Neuronal stem cell (in vitro differentiated cells): ENCODE measurements around the gene VPS13D.
"Not testable (repeated sequence)": the region's sequence is repeated elsewhere in the genome, so short reads cannot be mapped to it uniquely, and the experiment has no call there.

ENCODE experiments used
- DNase-seq: peaks from one replicate; pipeline ENCODE4 v3.0.0-alpha.2; 2013; ENCODE audit warnings: low spot score
- H2AFZ ChIP-seq: one replicate; pipeline ENCODE4 v1.6.1; 2013; ENCODE audit warnings: mild to moderate bottlenecking, low read length, inconsistent platforms
- H2AK5ac ChIP-seq: 2 replicates; pipeline ENCODE4 v1.6.1; 2013; ENCODE audit warnings: low read depth, mild to moderate bottlenecking, inconsistent platforms, low read length, moderate library complexity, mixed read lengths
- H2BK120ac ChIP-seq: 2 replicates; pipeline ENCODE4 v1.6.1; 2013; ENCODE audit warnings: low read depth, mild to moderate bottlenecking, inconsistent platforms, low read length, moderate library complexity, mixed read lengths
- H2BK12ac ChIP-seq: one replicate; pipeline ENCODE4 v1.6.1; 2013; ENCODE audit warnings: low read length, inconsistent platforms
- H2BK15ac ChIP-seq: 2 replicates; pipeline ENCODE4 v1.6.1; 2013; ENCODE audit warnings: mild to moderate bottlenecking, low read length, inconsistent platforms, mixed read lengths
- H2BK5ac ChIP-seq: one replicate; pipeline ENCODE4 v1.6.1; 2013; ENCODE audit warnings: inconsistent platforms, mild to moderate bottlenecking, low read length, moderate library complexity
- H3K14ac ChIP-seq: one replicate; pipeline ENCODE4 v1.6.1; 2013; ENCODE audit warnings: low read length, inconsistent platforms
- H3K18ac ChIP-seq: 2 replicates; pipeline ENCODE4 v1.6.1; 2013; ENCODE audit warnings: low read length, inconsistent platforms
- H3K23ac ChIP-seq: 2 replicates; pipeline ENCODE4 v1.6.1; 2013; ENCODE audit warnings: low read depth, mild to moderate bottlenecking, mixed read lengths, low read length, inconsistent platforms; ENCODE audit not compliant: poor library complexity
- H3K27ac ChIP-seq: replicated peaks from 3 replicates; pipeline ENCODE4 v1.5.1; 2013; ENCODE audit warnings: low read length, inconsistent platforms
- H3K27me3 ChIP-seq, 3 experiments: 2 replicates each; pipeline ENCODE4 v1.6.1; 2013; ENCODE audit warnings: low read length in 3 of 3, mild to moderate bottlenecking in 2 of 3, inconsistent platforms in 1 of 3, low read depth in 1 of 3, mixed read lengths in 1 of 3, moderate library complexity in 1 of 3; ENCODE audit not compliant: control insufficient read depth in 3 of 3, insufficient read depth in 3 of 3
- H3K36me3 ChIP-seq, 2 donors: replicated peaks in 1 of 2; 2 replicates each; pipeline ENCODE4 v1.6.1; 2013; ENCODE audit warnings: low read length in 2 of 2; ENCODE audit not compliant: control insufficient read depth in 2 of 2, insufficient read depth in 2 of 2
- H3K4ac ChIP-seq: 2 replicates; pipeline ENCODE4 v1.6.1; 2013; ENCODE audit warnings: inconsistent platforms, mild to moderate bottlenecking, low read length, moderate library complexity
- H3K4me1 ChIP-seq, 2 donors: 1 replicate in 1 of 2; 2 replicates in 1 of 2; pipeline ENCODE4 v1.6.1; 2013; ENCODE audit warnings: low read length in 2 of 2, low read depth in 1 of 2; ENCODE audit not compliant: control insufficient read depth in 2 of 2, insufficient read depth in 1 of 2
- H3K4me2 ChIP-seq: one replicate; pipeline ENCODE4 v1.6.1; 2013; ENCODE audit warnings: mild to moderate bottlenecking, low read length, inconsistent platforms; ENCODE audit not compliant: insufficient read depth, poor library complexity, severe bottlenecking
- H3K4me3 ChIP-seq, 2 donors: 2 replicates each; pipeline ENCODE4 v1.5.1; 2013; ENCODE audit warnings: low read length in 2 of 2, mild to moderate bottlenecking in 2 of 2, inconsistent platforms in 1 of 2, moderate library complexity in 1 of 2
- H3K79me1 ChIP-seq: one replicate; pipeline ENCODE4 v1.6.1; 2013; ENCODE audit warnings: low read depth, mild to moderate bottlenecking, inconsistent platforms, low read length, moderate library complexity
- H3K9ac ChIP-seq: one replicate; pipeline ENCODE4 v1.6.1; 2013; ENCODE audit warnings: mild to moderate bottlenecking, low read depth, low read length, inconsistent platforms; ENCODE audit not compliant: poor library complexity
- H3K9me3 ChIP-seq, 2 donors: replicated peaks in 1 of 2; 2 replicates each; pipeline versions ENCODE3 to v1.6.1; 2013; ENCODE audit warnings: low read length in 2 of 2, mild to moderate bottlenecking in 2 of 2, inconsistent platforms in 1 of 2, low read depth in 1 of 2, mixed read lengths in 1 of 2, moderate library complexity in 1 of 2; ENCODE audit not compliant: control insufficient read depth in 2 of 2, insufficient read depth in 1 of 2
- H4K8ac ChIP-seq: one replicate; pipeline ENCODE4 v1.6.1; 2013; ENCODE audit warnings: low read depth, mild to moderate bottlenecking, inconsistent platforms, low read length, moderate library complexity
- H4K91ac ChIP-seq: one replicate; pipeline ENCODE4 v1.6.1; 2013; ENCODE audit warnings: low read length, low read depth, mild to moderate bottlenecking, inconsistent platforms; ENCODE audit not compliant: poor library complexity
- WGBS, 2 donors: extraction: QIAGEN DNeasy Blood & Tissue Kit; methylation state at CpG; one replicate each; pipeline ENCODE4 v1.1.7; 2013; ENCODE audit warnings: missing lambda C conversion rate in 2 of 2, mixed read lengths in 1 of 2; ENCODE audit not compliant: insufficient read length in 2 of 2, insufficient replicate concordance in 1 of 2; ENCODE audit errors: extremely low coverage in 2 of 2; 5-methylcytosine and 5-hydroxymethylcytosine counted together

Gene VPS13D

DNA sequence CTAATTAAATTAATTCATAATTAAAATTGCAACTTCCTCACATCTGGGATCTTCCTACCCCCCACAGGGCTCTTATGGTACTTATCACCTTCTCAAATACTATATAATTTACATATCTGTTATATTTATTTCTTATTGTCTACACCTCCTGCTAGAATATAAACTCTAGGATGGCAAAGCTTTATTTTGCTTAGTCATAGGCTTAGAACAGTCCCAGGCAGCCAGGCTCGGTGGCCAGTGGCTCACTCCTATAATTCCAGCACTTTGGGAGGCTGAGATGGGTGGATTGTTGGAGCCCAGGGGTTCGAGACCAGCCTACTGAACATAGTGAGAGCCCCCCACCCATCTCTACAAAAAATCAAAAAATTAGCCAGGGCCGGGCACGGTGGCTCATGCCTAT, 10.0 kb upstream of the VPS13D start:
- Histone ChIP-seq H2AK5ac (no peak overlapping the region), H2BK120ac (no peak overlapping the region), H3K18ac (no peak overlapping the region), H3K14ac (no peak overlapping the region), H3K27ac (no peak overlapping the region), H2BK15ac (no peak overlapping the region), H3K27me3 (peaks cover 0 to 3% (median 0%) of the 10 kb centered on the region in 3 experiments), H4K8ac (no peak overlapping the region), H3K36me3 (no peaks in the 10 kb centered on the region), H3K23ac (no peak overlapping the region), H3K4me3 (no peak overlapping the region), H2BK12ac (no peak overlapping the region), H3K4me1 (no peaks in the 10 kb centered on the region), H2AFZ (no peak overlapping the region), H4K91ac (no peak overlapping the region), H3K79me1 (no peaks in the 10 kb centered on the region), H3K9ac (no peak overlapping the region), H3K4me2 (no peak overlapping the region), H3K9me3 (peaks cover 11 to 23% of the 10 kb centered on the region in 2 donors), H3K4ac (no peak overlapping the region), H2BK5ac (no peak overlapping the region)
- no CpG with 5 or more reads among the region's 4 CpGs for WGBS, 2 donors
- DNase-seq, result no peak

GRCh38 chr1:12220890-12221289, 8.9 kb upstream of the VPS13D start:
- Histone ChIP-seq H2AK5ac (peak overlapping the region; percentile 37), H3K4me2 (no peak overlapping the region), H3K23ac (no peak overlapping the region), H2BK5ac (no peak overlapping the region), H3K9me3 (peaks cover 6 to 13% of the 10 kb centered on the region in 2 donors), H2BK120ac (no peak overlapping the region), H4K91ac (no peak overlapping the region), H3K4me1 (no peaks in the 10 kb centered on the region), H4K8ac (no peak overlapping the region), H3K9ac (no peak overlapping the region), H2AFZ (no peak overlapping the region), H3K4me3 (no peak overlapping the region), H3K27ac (no peak overlapping the region), H2BK12ac (no peak overlapping the region), H2BK15ac (no peak overlapping the region), H3K4ac (no peak overlapping the region), H3K14ac (no peak overlapping the region), H3K27me3 (no peaks in the 10 kb centered on the region), H3K36me3 (no peaks in the 10 kb centered on the region), H3K79me1 (no peaks in the 10 kb centered on the region), H3K18ac (no peak overlapping the region)
- no peak for DNase-seq
- no CpG with 5 or more reads among the region's 2 CpGs for WGBS, 2 donors

DNA sequence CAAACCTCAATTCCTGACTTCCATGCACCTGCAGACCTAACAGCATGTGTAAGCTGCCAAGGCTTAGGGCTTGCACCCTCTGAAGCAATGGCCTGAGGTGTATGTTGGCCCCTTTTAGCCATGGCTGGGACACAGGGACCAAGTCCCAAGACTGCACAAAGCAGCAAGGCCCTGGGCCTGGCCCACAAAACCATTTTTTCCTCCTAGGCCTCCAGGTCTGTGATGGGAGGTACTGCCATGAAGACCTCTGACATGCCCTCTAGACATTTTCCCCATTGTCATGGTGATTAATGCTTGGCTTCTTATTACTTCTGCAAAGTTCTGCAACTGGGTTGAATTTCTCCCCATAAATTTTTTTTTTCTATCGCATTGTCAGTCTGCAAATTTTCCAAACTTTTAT, 7.1 kb upstream of the VPS13D start:
- not testable (repeated sequence) for H3K36me3 ChIP-seq, H4K91ac ChIP-seq, H3K14ac ChIP-seq, H2BK120ac ChIP-seq, H2BK12ac ChIP-seq, H3K27me3 ChIP-seq, H3K27ac ChIP-seq, H2AK5ac ChIP-seq, H3K4me1 ChIP-seq, H3K4me3 ChIP-seq, H2AFZ ChIP-seq, H3K18ac ChIP-seq, H3K9me3 ChIP-seq, H3K4me2 ChIP-seq, DNase-seq, H2BK5ac ChIP-seq, H3K23ac ChIP-seq, H2BK15ac ChIP-seq, H3K79me1 ChIP-seq, H3K9ac ChIP-seq, H4K8ac ChIP-seq, H3K4ac ChIP-seq
- no CpG with 5 or more reads among the region's 1 CpG for WGBS, 2 donors

GRCh38 chr1:12224092-12224491, 5.7 kb upstream of the VPS13D start:
- not testable (repeated sequence) for H3K23ac ChIP-seq

More at GRCh38 chr1:12224092-12224491, 5.7 kb upstream of the VPS13D start:
- H4K8ac ChIP-seq, H3K9ac ChIP-seq, H2AK5ac ChIP-seq, H2AFZ ChIP-seq, H3K4me1 ChIP-seq, H3K4ac ChIP-seq, H3K27ac ChIP-seq, H3K36me3 ChIP-seq, H2BK120ac ChIP-seq, H3K27me3 ChIP-seq, H3K4me3 ChIP-seq, H2BK12ac ChIP-seq, H3K14ac ChIP-seq, H2BK15ac ChIP-seq, H4K91ac ChIP-seq, H2BK5ac ChIP-seq, H3K4me2 ChIP-seq, DNase-seq, H3K18ac ChIP-seq, H3K9me3 ChIP-seq, H3K79me1 ChIP-seq: not testable (repeated sequence)
- no CpG with 5 or more reads among the region's 6 CpGs for WGBS, 2 donors
